Osteoblast (primary cell): ENCODE data around the gene SLC22A12. TPM values are rescaled to one million over a fixed set of nuclear protein-coding genes. Genes with fewer than 3 reads are reported as not detected.
A peak's percentile ranks its signal among the peaks of the same experiment; 100 is the strongest.

Experiments
- DNase-seq: peaks from one replicate; pipeline ENCODE4 v3.0.0; 2011; ENCODE audit warnings: low spot score, mixed read lengths; ENCODE audit not compliant: insufficient read length; ENCODE audit errors: missing footprints
- H2AFZ ChIP-seq: 2 replicates; pipeline ENCODE4 v1.6.0; 2011; ENCODE audit warnings: mild to moderate bottlenecking, low read length
- H3K27ac ChIP-seq: 2 replicates; pipeline ENCODE4 v1.5.1; 2011; ENCODE audit warnings: mild to moderate bottlenecking, low read depth, low read length, moderate library complexity
- H3K27me3 ChIP-seq: 2 replicates; pipeline ENCODE4 v1.6.0; 2012; ENCODE audit warnings: mild to moderate bottlenecking, control low read depth, inconsistent platforms, low read length, moderate library complexity; ENCODE audit not compliant: insufficient read depth
- H3K36me3 ChIP-seq: 2 replicates; pipeline ENCODE4 v1.5.1; 2011; ENCODE audit warnings: mild to moderate bottlenecking, low read length, control low read depth, moderate library complexity; ENCODE audit not compliant: insufficient read depth
- H3K4me1 ChIP-seq: 2 replicates; pipeline ENCODE4 v1.5.1; 2011; ENCODE audit warnings: mild to moderate bottlenecking, low read length, control low read depth, moderate library complexity; ENCODE audit not compliant: insufficient read depth
- H3K4me2 ChIP-seq: 2 replicates; pipeline ENCODE4 v1.6.0; 2011; ENCODE audit warnings: mild to moderate bottlenecking, low read length; ENCODE audit not compliant: insufficient read depth
- H3K4me3 ChIP-seq: fragments of 200-600 bp; sonication (generic); 3 replicates; pipeline ENCODE4 v1.5.1; 2012; ENCODE audit warnings: mild to moderate bottlenecking, low read length, inconsistent platforms; ENCODE audit not compliant: insufficient read depth
- H3K79me2 ChIP-seq: 2 replicates; pipeline ENCODE4 v1.6.0; 2012; ENCODE audit warnings: mild to moderate bottlenecking, low read length, control low read depth, inconsistent platforms; ENCODE audit not compliant: insufficient read depth
- H3K9me3 ChIP-seq: 2 replicates; pipeline ENCODE4 v1.5.1; 2011; ENCODE audit warnings: low read depth, low read length, control low read depth
- H4K20me1 ChIP-seq: 2 replicates; pipeline ENCODE4 v1.6.0; 2012; ENCODE audit warnings: mild to moderate bottlenecking, low read length, control low read depth; ENCODE audit not compliant: insufficient read depth
- total RNA-seq: library from RNA; depleted of rRNA; stranded (reverse); fragments of >200 nt; gene quantifications from 2 replicates; pipeline ENCODE4 v1.2.3, GENCODE V29; 2012
- TF ChIP-seq, protein P1 (sequence below): IDR thresholded peaks from 2 replicates; pipeline ENCODE4 v1.5.1; 2011; ENCODE audit warnings: mild to moderate bottlenecking, low read depth, low read length, moderate library complexity; ENCODE audit errors: extremely low read depth

SLC22A12 gene
- total RNA-seq, 1 donor: not detected

DNA sequence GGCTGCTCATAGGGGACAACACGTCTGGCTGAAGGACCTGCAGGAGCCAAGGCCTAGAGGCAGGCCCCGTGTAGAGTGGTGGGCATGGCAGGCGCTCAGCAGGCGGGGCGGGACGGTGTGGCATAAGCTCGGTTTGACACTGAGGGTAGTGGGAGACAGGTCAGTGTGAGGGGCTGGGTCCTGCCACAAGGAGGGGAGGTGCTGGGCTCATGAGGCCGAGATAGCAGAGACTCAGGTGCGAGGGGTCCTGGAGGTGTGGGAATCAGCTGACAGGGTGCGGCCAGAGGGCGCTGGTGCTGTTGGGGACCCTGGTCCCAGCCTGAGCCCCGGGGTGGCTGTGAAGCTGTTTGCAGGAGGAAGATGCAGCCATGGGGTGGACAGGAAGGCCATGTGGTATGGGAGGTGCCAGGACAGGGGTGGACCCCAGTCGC, 6.7 kb downstream of the SLC22A12 start:
- Histone ChIP-seq H3K27ac (no peak overlapping the region), H3K4me1 (no peaks in the 10 kb centered on the region), H4K20me1 (no peaks in the 10 kb centered on the region), H3K4me2 (no peak overlapping the region), H3K27me3 (no peaks in the 10 kb centered on the region), H3K79me2 (no peaks in the 10 kb centered on the region), H3K4me3 (no peak overlapping the region), H3K36me3 (no peaks in the 10 kb centered on the region), H3K9me3 (peaks cover 2% of the 10 kb centered on the region), H2AFZ (no peak overlapping the region)
- no peak for DNase-seq
- TF ChIP-seq, protein P1, sequence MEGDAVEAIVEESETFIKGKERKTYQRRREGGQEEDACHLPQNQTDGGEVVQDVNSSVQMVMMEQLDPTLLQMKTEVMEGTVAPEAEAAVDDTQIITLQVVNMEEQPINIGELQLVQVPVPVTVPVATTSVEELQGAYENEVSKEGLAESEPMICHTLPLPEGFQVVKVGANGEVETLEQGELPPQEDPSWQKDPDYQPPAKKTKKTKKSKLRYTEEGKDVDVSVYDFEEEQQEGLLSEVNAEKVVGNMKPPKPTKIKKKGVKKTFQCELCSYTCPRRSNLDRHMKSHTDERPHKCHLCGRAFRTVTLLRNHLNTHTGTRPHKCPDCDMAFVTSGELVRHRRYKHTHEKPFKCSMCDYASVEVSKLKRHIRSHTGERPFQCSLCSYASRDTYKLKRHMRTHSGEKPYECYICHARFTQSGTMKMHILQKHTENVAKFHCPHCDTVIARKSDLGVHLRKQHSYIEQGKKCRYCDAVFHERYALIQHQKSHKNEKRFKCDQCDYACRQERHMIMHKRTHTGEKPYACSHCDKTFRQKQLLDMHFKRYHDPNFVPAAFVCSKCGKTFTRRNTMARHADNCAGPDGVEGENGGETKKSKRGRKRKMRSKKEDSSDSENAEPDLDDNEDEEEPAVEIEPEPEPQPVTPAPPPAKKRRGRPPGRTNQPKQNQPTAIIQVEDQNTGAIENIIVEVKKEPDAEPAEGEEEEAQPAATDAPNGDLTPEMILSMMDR: no peak

DNA sequence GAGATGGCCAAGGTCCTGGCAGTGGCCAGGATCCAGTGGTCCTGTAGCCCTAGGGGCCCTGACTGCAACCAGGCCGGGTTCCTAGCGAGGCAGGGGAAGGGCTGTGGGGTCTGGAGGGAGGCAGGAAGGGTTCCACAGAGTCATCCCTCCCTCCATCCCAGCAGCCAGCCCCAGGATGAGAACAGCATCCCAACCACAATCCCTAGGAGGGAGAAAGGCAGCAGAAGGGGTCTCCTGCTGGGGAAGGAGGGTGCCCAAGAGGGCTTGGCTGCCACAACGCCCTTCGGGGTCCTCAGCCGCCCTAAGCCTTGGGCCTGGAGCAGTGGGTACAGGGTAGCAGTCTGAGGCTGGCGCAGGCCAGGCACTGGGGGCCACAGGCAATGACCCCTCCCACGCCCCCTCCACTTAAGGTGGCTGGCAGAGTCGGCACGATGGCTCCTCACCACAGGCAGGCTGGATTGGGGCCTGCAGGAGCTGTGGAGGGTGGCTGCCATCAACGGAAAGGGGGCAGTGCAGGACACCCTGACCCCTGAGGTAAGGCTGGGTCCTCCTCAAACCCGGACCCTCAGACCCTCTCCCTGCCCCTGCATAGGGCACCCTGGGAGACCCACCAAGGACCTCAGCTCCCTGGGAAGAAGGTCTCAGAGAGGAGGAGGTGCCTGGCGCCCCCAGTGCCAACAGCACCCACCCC, 7.2 kb downstream of the SLC22A12 start:
- Histone ChIP-seq H3K4me1 (no peaks in the 10 kb centered on the region), H3K4me3 (no peak overlapping the region), H3K9me3 (peaks cover 2% of the 10 kb centered on the region), H3K27me3 (no peaks in the 10 kb centered on the region), H3K4me2 (no peak overlapping the region), H3K36me3 (no peaks in the 10 kb centered on the region), H2AFZ (no peak overlapping the region), H3K79me2 (no peaks in the 10 kb centered on the region), H4K20me1 (no peaks in the 10 kb centered on the region), H3K27ac (no peak overlapping the region)
- TF ChIP-seq, protein P1: no peak
- DNase-seq: peak; percentile 66

DNA sequence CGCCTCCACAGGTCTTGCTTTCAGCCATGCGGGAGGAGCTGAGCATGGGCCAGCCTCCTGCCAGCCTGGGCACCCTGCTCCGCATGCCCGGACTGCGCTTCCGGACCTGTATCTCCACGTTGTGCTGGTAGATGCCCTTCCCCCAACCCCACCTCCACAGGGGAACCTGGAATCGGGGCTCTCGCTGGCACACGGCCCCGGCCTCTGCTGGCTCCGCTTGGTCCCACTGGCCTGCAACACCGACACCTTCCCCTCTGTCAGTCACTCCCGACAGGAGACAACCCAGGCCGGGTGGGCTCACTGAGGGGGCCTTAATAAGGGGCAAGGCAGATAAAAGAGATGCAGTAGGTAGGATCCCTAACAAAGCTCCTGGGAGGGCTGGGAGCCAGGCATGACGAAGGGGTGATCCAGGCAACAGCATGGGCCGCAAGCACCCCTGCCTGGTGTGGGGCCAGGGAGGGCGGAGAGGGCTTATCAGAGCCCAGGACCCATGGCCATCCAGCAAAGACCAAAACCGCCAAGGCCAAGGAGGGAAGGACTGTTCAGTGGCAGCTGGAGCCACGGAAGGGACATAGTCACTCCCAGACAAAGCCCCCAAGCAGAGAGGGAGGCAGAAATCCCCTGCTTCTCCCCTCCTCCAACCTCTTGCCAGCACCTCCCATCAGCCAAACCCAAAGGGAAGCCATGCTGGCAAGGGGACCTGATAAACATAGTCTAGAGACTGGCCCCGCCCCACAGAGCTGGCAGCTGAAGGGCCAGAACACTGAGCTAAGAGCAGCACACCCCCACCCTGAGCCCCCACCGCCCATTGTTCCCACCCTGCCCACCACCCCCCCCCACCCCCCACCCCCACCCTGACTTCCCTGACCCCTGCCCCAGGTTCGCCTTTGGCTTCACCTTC, 8.0 kb downstream of the SLC22A12 start:
- Histone ChIP-seq H3K36me3 (no peaks in the 10 kb centered on the region), H3K27me3 (no peaks in the 10 kb centered on the region), H2AFZ (no peak overlapping the region), H3K79me2 (no peaks in the 10 kb centered on the region), H3K27ac (no peak overlapping the region), H3K4me2 (no peak overlapping the region), H4K20me1 (no peaks in the 10 kb centered on the region), H3K4me1 (no peaks in the 10 kb centered on the region), H3K9me3 (peaks cover 2% of the 10 kb centered on the region), H3K4me3 (no peak overlapping the region)
- DNase-seq: peak; percentile 75
- TF ChIP-seq, protein P1: no peak

DNA sequence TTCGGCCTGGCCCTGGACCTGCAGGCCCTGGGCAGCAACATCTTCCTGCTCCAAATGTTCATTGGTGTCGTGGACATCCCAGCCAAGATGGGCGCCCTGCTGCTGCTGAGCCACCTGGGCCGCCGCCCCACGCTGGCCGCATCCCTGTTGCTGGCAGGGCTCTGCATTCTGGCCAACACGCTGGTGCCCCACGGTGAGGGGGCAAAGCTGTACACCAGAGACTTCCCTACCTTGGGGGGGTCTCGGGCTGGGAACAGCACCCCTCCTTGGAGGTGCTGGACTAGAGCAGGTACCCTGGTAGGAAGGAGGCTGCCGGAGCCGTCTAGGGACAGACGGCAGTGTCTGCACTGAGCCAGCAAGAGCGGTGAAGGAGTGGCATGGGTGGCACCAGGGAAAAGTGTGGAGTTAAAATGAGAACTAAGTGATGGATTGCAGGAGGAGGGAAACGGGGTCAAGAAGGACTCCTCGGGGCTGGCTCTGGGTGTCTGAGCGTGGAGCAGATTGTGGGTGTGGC, 8.7 kb downstream of the SLC22A12 start:
- peak; percentile 85 for DNase-seq
- H4K20me1 ChIP-seq: no peaks in the 10 kb centered on the region
- no peak overlapping the region for H3K4me2 ChIP-seq
- H3K79me2 ChIP-seq: no peaks in the 10 kb centered on the region
- TF ChIP-seq, protein P1: no peak
- H3K27ac ChIP-seq: no peak overlapping the region
- peaks cover 2% of the 10 kb centered on the region for H3K9me3 ChIP-seq
- H2AFZ ChIP-seq: no peak overlapping the region
- H3K4me1 ChIP-seq: no peaks in the 10 kb centered on the region
- H3K27me3 ChIP-seq: no peaks in the 10 kb centered on the region
- H3K36me3 ChIP-seq: no peaks in the 10 kb centered on the region
- no peak overlapping the region for H3K4me3 ChIP-seq
